ENCODE data around the gene IP6K1.

Gene IP6K1

GRCh38 chr3:49701388-49702077 is 84.8 kb downstream of the IP6K1 start:
- Histone ChIP-seq H3K9me3 (ENCODE audit: insufficient read depth, low read depth, low read length) (no peaks in the 10 kb centered on the region), H3K27me3 (ENCODE audit: insufficient read depth, low read length, poor library complexity, severe bottlenecking) (no peaks in the 10 kb centered on the region), H3K9ac (ENCODE audit: low read depth, low read length, poor library complexity, severe bottlenecking) (no peak overlapping the region), H3K9me2 (replicated peaks; ENCODE audit: low read depth, low read length) (no peaks in the 10 kb centered on the region), H3K4me1 (ENCODE audit: insufficient read depth, low read length, poor library complexity, severe bottlenecking) (no peaks in the 10 kb centered on the region), H3K4me2 (ENCODE audit: low read depth, low read length, poor library complexity, severe bottlenecking) (no peak overlapping the region), H3K36me3 (ENCODE audit: insufficient read depth, low read length) (no peaks in the 10 kb centered on the region; the same call in 1 of the 2 replicates), H3F3A (ENCODE audit: low read depth) (no peaks in the 10 kb centered on the region), H4K20me1 (ENCODE audit: insufficient read depth, low read length, poor library complexity, severe bottlenecking) (no peaks in the 10 kb centered on the region), H2AFZ (ENCODE audit: low read length) (no peak overlapping the region), H3K79me2 (ENCODE audit: insufficient read depth, low read length) (no peaks in the 10 kb centered on the region), H3K4me3 (ENCODE audit: low read length, poor library complexity, severe bottlenecking) (no peak overlapping the region)
- TF ChIP-seq CTCF (conservative IDR thresholded peaks at IDR 0.05; ENCODE audit: low read length): peak; percentile 64
- TF ChIP-seq EZH2phosphoT487 (IDR thresholded peaks at IDR 0.05; ENCODE audit: borderline replicate concordance): no peak

GRCh38 chr3:49700453-49701128 is 85.8 kb downstream of the IP6K1 start:
- no peak overlapping the region for H3K9ac ChIP-seq (ENCODE audit: low read depth, low read length, poor library complexity, severe bottlenecking)
- no peaks in the 10 kb centered on the region for H4K20me1 ChIP-seq (ENCODE audit: insufficient read depth, low read length, poor library complexity, severe bottlenecking)
- no peaks in the 10 kb centered on the region for H3K4me1 ChIP-seq (ENCODE audit: insufficient read depth, low read length, poor library complexity, severe bottlenecking)
- H3K4me3 ChIP-seq (ENCODE audit: low read length, poor library complexity, severe bottlenecking): no peak overlapping the region
- H3K9me2 ChIP-seq (replicated peaks; ENCODE audit: low read depth, low read length): no peaks in the 10 kb centered on the region
- peak; percentile 48; the same call in 1 of the 2 replicates for TF ChIP-seq CTCF (conservative IDR thresholded peaks at IDR 0.05; ENCODE audit: low read length)
- no peak for TF ChIP-seq EZH2phosphoT487 (IDR thresholded peaks at IDR 0.05; ENCODE audit: borderline replicate concordance)
- no peak overlapping the region for H2AFZ ChIP-seq (ENCODE audit: low read length)
- H3K36me3 ChIP-seq (ENCODE audit: insufficient read depth, low read length): no peaks in the 10 kb centered on the region; the same call in 1 of the 2 replicates
- no peaks in the 10 kb centered on the region for H3K27me3 ChIP-seq (ENCODE audit: insufficient read depth, low read length, poor library complexity, severe bottlenecking)
- H3K4me2 ChIP-seq (ENCODE audit: low read depth, low read length, poor library complexity, severe bottlenecking): no peak overlapping the region
- no peaks in the 10 kb centered on the region for H3K79me2 ChIP-seq (ENCODE audit: insufficient read depth, low read length)
- no peaks in the 10 kb centered on the region for H3F3A ChIP-seq (ENCODE audit: low read depth)
- H3K9me3 ChIP-seq (ENCODE audit: insufficient read depth, low read depth, low read length): no peaks in the 10 kb centered on the region

- Histone ChIP-seq H4K20me1 (ENCODE audit: insufficient read depth, low read length, poor library complexity, severe bottlenecking) (no peaks in the 10 kb centered on the region), H3K9me3 (ENCODE audit: insufficient read depth, low read depth, low read length) (no peaks in the 10 kb centered on the region), H3K4me2 (ENCODE audit: low read depth, low read length, poor library complexity, severe bottlenecking) (no peak overlapping the region), H3K36me3 (ENCODE audit: insufficient read depth, low read length) (no peaks in the 10 kb centered on the region; the same call in 1 of the 2 replicates), H3K9me2 (replicated peaks; ENCODE audit: low read depth, low read length) (no peaks in the 10 kb centered on the region), H3K79me2 (ENCODE audit: insufficient read depth, low read length) (no peaks in the 10 kb centered on the region), H3F3A (ENCODE audit: low read depth) (no peaks in the 10 kb centered on the region), H3K4me1 (ENCODE audit: insufficient read depth, low read length, poor library complexity, severe bottlenecking) (no peaks in the 10 kb centered on the region), H3K4me3 (ENCODE audit: low read length, poor library complexity, severe bottlenecking) (no peak overlapping the region), H2AFZ (ENCODE audit: low read length) (no peak overlapping the region), H3K27me3 (ENCODE audit: insufficient read depth, low read length, poor library complexity, severe bottlenecking) (no peaks in the 10 kb centered on the region), H3K9ac (ENCODE audit: low read depth, low read length, poor library complexity, severe bottlenecking) (no peak overlapping the region)
- TF ChIP-seq CTCF (conservative IDR thresholded peaks at IDR 0.05; ENCODE audit: low read length) (no peak), EZH2phosphoT487 (IDR thresholded peaks at IDR 0.05; ENCODE audit: borderline replicate concordance) (no peak)
Observed at GRCh38 chr3:49700014-49700413, 86.3 kb downstream of the IP6K1 start.

Measured in Loucy (cell line).